Omental fat pad (tissue), 4 donors: Measurements from ENCODE around the gene RGCC. TPM values are rescaled to one million over a fixed set of nuclear protein-coding genes. Genes with fewer than 3 reads are reported as not detected.

Source experiments
- ATAC-seq: fragments of 150-250 bp; one replicate; pipeline ENCODE4 v1.9.1; 2016; ENCODE audit warnings: mild to moderate bottlenecking, moderate library complexity; ENCODE audit not compliant: low FRiP score
- DNase-seq: peaks from one replicate; pipeline ENCODE4 v3.0.0-alpha.2; 2019; ENCODE audit warnings: low spot score
- CTCF ChIP-seq, 3 donors: fragments of 450-650 bp; IDR thresholded peaks; one replicate each; pipeline ENCODE4 v1.5.1; 2016 to 2017; ENCODE audit warnings: antibody characterized with exemption in 3 of 3, mild to moderate bottlenecking in 3 of 3, moderate library complexity in 2 of 3
- total RNA-seq, 4 donors: library from RNA; depleted of rRNA; stranded (reverse); fragments of >200 nt; gene quantifications; one replicate each; pipeline ENCODE4 v1.1.0, GENCODE V29; 2016

The RGCC gene
- total RNA-seq, 4 donors from 2014 or later, result 142 to 321 (median 257) TPM

GRCh38 chr13:41459432-41460073 is 2.2 kb downstream of the RGCC start:
- ATAC-seq, result no peak
- no peak for TF ChIP-seq CTCF (IDR thresholded peaks at IDR 0.05)

GRCh38 chr13:41460074-41460465 is 2.7 kb downstream of the RGCC start:
- no peak for DNase-seq
- no peak for TF ChIP-seq CTCF (IDR thresholded peaks at IDR 0.05)
- ATAC-seq, result no peak

More at GRCh38 chr13:41459432-41460073, 2.2 kb downstream of the RGCC start:
- no peak for DNase-seq

GRCh38 chr13:41460930-41461329 is 3.6 kb downstream of the RGCC start:
- DNase-seq (no peak), ATAC-seq (no peak)
- TF ChIP-seq CTCF (IDR thresholded peaks at IDR 0.05), result no peak

- DNase-seq, result no peak
- no peak for ATAC-seq
- no peak for TF ChIP-seq CTCF (IDR thresholded peaks at IDR 0.05)
These were observed 4.3 kb downstream of the RGCC start for GRCh38 chr13:41461527-41462139.

- TF ChIP-seq CTCF (IDR thresholded peaks at IDR 0.05), result no peak
- no peak for ATAC-seq
- DNase-seq, result no peak
These were observed 5.1 kb downstream of the RGCC start for GRCh38 chr13:41462427-41462826.

- no peak for DNase-seq
- TF ChIP-seq CTCF (IDR thresholded peaks at IDR 0.05), result no peak
- no peak for ATAC-seq
These were observed 6.7 kb downstream of the RGCC start for GRCh38 chr13:41463838-41464602.
